Subcutaneous abdominal adipose tissue (tissue), 5 donors: ENCODE results near the gene FNDC11.
A peak's percentile ranks its signal among the peaks of the same experiment; 100 is the strongest.

ENCODE experiments used
- H3K27ac ChIP-seq: one replicate; pipeline ENCODE4 v1.7.0; 2013; ENCODE audit warnings: low read depth, mild to moderate bottlenecking, inconsistent platforms, low read length, moderate library complexity
- H3K27me3 ChIP-seq, 5 donors: one replicate each; pipeline ENCODE4 v1.7.0; 2013; ENCODE audit warnings: low read length in 5 of 5, inconsistent platforms in 1 of 5; ENCODE audit not compliant: control insufficient read depth in 5 of 5, insufficient read depth in 4 of 5
- H3K36me3 ChIP-seq, 5 donors: one replicate each; pipeline ENCODE4 v1.7.0; 2013; ENCODE audit warnings: low read length in 5 of 5; ENCODE audit not compliant: control insufficient read depth in 5 of 5, insufficient read depth in 5 of 5
- H3K4me1 ChIP-seq, 5 donors: one replicate each; pipeline ENCODE4 v1.7.0; 2013; ENCODE audit warnings: low read length in 5 of 5, mild to moderate bottlenecking in 3 of 5, moderate library complexity in 1 of 5; ENCODE audit not compliant: control insufficient read depth in 5 of 5, insufficient read depth in 5 of 5
- H3K4me3 ChIP-seq, 5 donors: one replicate each; pipeline ENCODE4 v1.7.0; 2013; ENCODE audit warnings: low read length in 5 of 5, low read depth in 1 of 5
- H3K9ac ChIP-seq, 5 donors: one replicate each; pipeline ENCODE4 v1.7.0; 2013; ENCODE audit warnings: low read length in 5 of 5, mild to moderate bottlenecking in 4 of 5, moderate library complexity in 3 of 5
- H3K9me3 ChIP-seq, 5 donors: one replicate each; pipeline ENCODE4 v1.7.0; 2013; ENCODE audit warnings: low read length in 5 of 5; ENCODE audit not compliant: control insufficient read depth in 5 of 5
- donor health status: healthy.
- donor health status: healthy.
- donor health status: healthy.
- donor health status: healthy.
- donor health status: healthy.

FNDC11 gene

GRCh38 chr20:63517376-63518309 lies 36.3 kb upstream of the FNDC11 start:
- H3K9me3 ChIP-seq, result no peaks in the 10 kb centered on the region
- no peak overlapping the region for H3K4me3 ChIP-seq
- no peak overlapping the region for H3K27ac ChIP-seq
- H3K27me3 ChIP-seq, result peaks cover 0 to 2% (median 0%) of the 10 kb centered on the region in 5 donors
- no peak overlapping the region for H3K9ac ChIP-seq
- peaks cover 0 to 8% (median 7%) of the 10 kb centered on the region in 5 donors for H3K36me3 ChIP-seq
- H3K4me1 ChIP-seq, result peaks cover 0 to 27% (median 24%) of the 10 kb centered on the region in 5 donors

GRCh38 chr20:63518351-63518861 lies 35.6 kb upstream of the FNDC11 start:
- Histone ChIP-seq H3K4me3 (no peak overlapping the region), H3K27ac (no peak overlapping the region), H3K36me3 (peaks cover 0 to 13% (median 8%) of the 10 kb centered on the region in 5 donors), H3K9me3 (peaks cover 0 to 3% (median 0%) of the 10 kb centered on the region in 5 donors), H3K4me1 (peaks cover 0 to 28% (median 24%) of the 10 kb centered on the region in 5 donors), H3K27me3 (no peaks in the 10 kb centered on the region), H3K9ac (no peak overlapping the region)

- Histone ChIP-seq H3K36me3 (peaks cover 0 to 13% (median 8%) of the 10 kb centered on the region in 5 donors), H3K4me3 (peak overlapping the region in 4 of 5 donors; percentile 57 to 89 (median 72)), H3K9ac (peak overlapping the region in 2 of 5 donors; percentile 41 to 48), H3K27me3 (no peaks in the 10 kb centered on the region), H3K27ac (no peak overlapping the region), H3K9me3 (peaks cover 0 to 5% (median 0%) of the 10 kb centered on the region in 5 donors), H3K4me1 (peaks cover 0 to 28% (median 24%) of the 10 kb centered on the region in 5 donors)
These were observed 34.9 kb upstream of the FNDC11 start for GRCh38 chr20:63518946-63519667.

- H3K4me3 ChIP-seq, result peak overlapping the region in 4 of 5 donors; percentile 57 to 89 (median 72)
- H3K9ac ChIP-seq, result peak overlapping the region in 3 of 5 donors; percentile 21 to 48 (median 41)
- peaks cover 0 to 28% (median 24%) of the 10 kb centered on the region in 5 donors for H3K4me1 ChIP-seq
- H3K9me3 ChIP-seq, result peaks cover 0 to 5% (median 0%) of the 10 kb centered on the region in 5 donors
- H3K27ac ChIP-seq, result no peak overlapping the region
- H3K27me3 ChIP-seq, result no peaks in the 10 kb centered on the region
- peaks cover 0 to 13% (median 8%) of the 10 kb centered on the region in 5 donors for H3K36me3 ChIP-seq
These were observed 34.1 kb upstream of the FNDC11 start for GRCh38 chr20:63519668-63520503.

GRCh38 chr20:63520504-63520933 lies 33.4 kb upstream of the FNDC11 start, which contains the start of gene PPDPF:
Gene PPDPF, plus strand, starts transcription at chr20:63520765. Its CDS starts 544 bp downstream, at chr20:63521309.
- Histone ChIP-seq H3K9me3 (peaks cover 0 to 5% (median 0%) of the 10 kb centered on the region in 5 donors), H3K36me3 (peaks cover 0 to 13% (median 8%) of the 10 kb centered on the region in 5 donors), H3K27ac (no peak within 1 kb of the TSS), H3K27me3 (no peaks in the 10 kb centered on the region), H3K4me1 (peaks cover 0 to 28% (median 24%) of the 10 kb centered on the region in 5 donors), H3K4me3 (peak within 1 kb of the TSS; percentile 61 to 89 (median 68)), H3K9ac (peak within 1 kb of the TSS in 4 of 5 donors; percentile 45 to 76 (median 62))

GRCh38 chr20:63520934-63521601 lies 32.9 kb upstream of the FNDC11 start:
- Histone ChIP-seq H3K4me1 (peaks cover 0 to 28% (median 24%) of the 10 kb centered on the region in 5 donors), H3K27me3 (no peaks in the 10 kb centered on the region), H3K36me3 (peaks cover 0 to 13% (median 8%) of the 10 kb centered on the region in 5 donors), H3K27ac (no peak overlapping the region), H3K4me3 (peak overlapping the region; percentile 61 to 89 (median 68)), H3K9ac (peak overlapping the region in 4 of 5 donors; percentile 45 to 76 (median 62)), H3K9me3 (peaks cover 0 to 5% (median 0%) of the 10 kb centered on the region in 5 donors)

- H3K9ac ChIP-seq, result peak overlapping the region in 4 of 5 donors; percentile 45 to 76 (median 62)
- peaks cover 0 to 13% (median 8%) of the 10 kb centered on the region in 5 donors for H3K36me3 ChIP-seq
- no peak overlapping the region for H3K27ac ChIP-seq
- H3K4me3 ChIP-seq, result peak overlapping the region; percentile 61 to 89 (median 68)
- no peaks in the 10 kb centered on the region for H3K27me3 ChIP-seq
- H3K4me1 ChIP-seq, result peaks cover 0 to 28% (median 24%) of the 10 kb centered on the region in 5 donors
- H3K9me3 ChIP-seq, result peaks cover 0 to 5% (median 0%) of the 10 kb centered on the region in 5 donors
These were observed 32.4 kb upstream of the FNDC11 start for GRCh38 chr20:63521602-63522001.

- H3K27ac ChIP-seq, result no peak overlapping the region
- peaks cover 0 to 28% (median 24%) of the 10 kb centered on the region in 5 donors for H3K4me1 ChIP-seq
- peaks cover 0 to 5% (median 0%) of the 10 kb centered on the region in 5 donors for H3K9me3 ChIP-seq
- H3K4me3 ChIP-seq, result peak overlapping the region in 2 of 5 donors; percentile 29
- H3K27me3 ChIP-seq, result no peaks in the 10 kb centered on the region
- H3K9ac ChIP-seq, result no peak overlapping the region
- H3K36me3 ChIP-seq, result peaks cover 0 to 13% (median 8%) of the 10 kb centered on the region in 5 donors
These were observed 31.7 kb upstream of the FNDC11 start for GRCh38 chr20:63522091-63522868.
